Measurements from ENCODE around the gene GAL3ST2.
"Not testable (repeated sequence)": the region's sequence is repeated elsewhere in the genome, so short reads cannot be mapped to it uniquely, and the experiment has no call there.

The GAL3ST2 gene

GRCh38 chr2:241817821-241818215, 41.2 kb downstream of the GAL3ST2 start:
- not testable (repeated sequence) for H3K4me3 ChIP-seq (ENCODE audit: low read depth, low read length)

DNA sequence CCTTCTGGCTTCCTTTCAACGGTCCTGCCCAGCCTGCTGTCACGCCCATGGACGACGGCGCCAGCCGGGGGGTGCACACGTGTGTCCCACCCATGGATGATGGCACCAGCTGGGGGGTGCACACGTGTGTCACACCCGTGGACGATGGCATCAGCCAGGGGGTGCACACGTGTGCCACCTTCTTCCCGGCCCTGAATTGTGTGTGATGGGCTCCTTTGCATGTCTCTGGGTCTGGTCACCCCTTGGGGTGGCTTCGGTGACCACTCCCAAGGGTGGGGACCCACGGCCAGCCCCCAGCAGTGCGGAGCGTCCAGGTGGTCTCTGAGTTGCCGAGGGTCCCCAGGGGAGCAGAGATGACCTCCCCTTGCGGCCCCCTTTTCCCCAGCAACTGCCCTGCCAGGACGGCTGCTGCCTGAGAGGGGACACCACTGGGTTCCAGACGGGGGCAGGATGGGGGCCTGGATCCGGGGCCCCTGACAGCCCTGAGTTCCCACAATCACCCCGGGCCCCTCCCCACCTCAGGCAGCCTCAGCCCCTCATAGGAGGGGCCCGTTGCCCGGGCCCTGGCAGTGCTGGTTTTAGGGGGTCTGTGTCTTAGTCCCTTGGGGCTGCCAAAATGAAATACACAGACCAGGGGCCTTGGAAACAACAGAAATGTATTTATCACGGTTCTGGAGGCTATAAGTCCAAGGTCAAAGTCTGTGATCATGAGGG, 41.8 kb downstream of the GAL3ST2 start:
- H3K4me3 ChIP-seq (ENCODE audit: low read depth, low read length): no peak overlapping the region

DNA sequence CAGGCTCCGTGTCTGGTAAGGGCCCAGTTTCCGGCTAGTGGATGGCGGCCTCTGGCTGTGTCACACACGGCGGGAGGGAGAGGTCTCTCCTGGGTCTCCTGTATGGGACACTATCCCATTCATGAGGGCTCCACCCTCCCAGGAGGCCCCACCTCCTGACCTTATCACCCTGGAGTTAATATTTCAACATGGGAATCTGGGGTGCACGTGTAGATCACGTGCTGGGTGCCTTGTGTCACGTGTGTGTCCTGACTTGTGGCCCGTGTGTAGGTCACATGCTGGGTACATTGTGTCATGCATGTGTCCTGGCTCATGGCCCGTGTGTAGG, 42.3 kb downstream of the GAL3ST2 start:
- H3K4me3 ChIP-seq (ENCODE audit: low read depth, low read length): no peak overlapping the region

DNA sequence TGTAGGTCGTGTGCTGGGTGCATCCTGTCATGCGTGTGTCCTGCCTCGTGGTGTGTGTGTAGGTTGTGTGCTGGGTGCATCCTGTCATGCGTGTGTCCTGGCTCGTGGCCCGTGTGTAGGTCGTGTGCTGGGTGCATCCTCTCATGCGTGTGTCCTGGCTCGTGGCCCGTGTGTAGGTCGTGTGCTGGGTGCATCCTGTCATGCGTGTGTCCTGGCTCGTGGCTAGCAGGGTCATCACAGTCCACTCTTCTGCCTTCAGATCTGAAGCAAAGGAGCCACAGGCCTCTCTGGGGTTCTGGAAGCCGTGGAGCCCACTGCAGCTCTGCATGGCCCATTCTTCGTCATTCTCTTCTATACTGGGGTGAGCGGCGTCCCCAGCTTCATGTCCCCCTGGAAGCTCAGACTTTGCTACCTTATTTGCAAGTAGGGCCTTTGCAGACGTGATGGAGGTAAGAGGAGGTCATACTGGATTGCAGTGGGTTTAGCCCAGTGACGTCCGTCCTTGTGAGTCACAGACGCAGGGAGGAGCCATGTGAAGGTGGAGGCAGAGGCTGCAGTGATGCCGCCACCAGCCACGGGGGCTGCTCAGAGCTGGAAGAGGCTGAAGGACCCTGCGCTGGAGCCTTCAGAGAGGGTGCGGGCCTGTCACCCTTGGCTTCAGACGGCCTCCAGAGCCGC, 43.5 kb downstream of the GAL3ST2 start:
- H3K4me3 ChIP-seq (ENCODE audit: low read depth, low read length): not testable (repeated sequence)

- H3K4me3 ChIP-seq (ENCODE audit: low read depth, low read length): no peak overlapping the region
Measured at GRCh38 chr2:241820625-241821384, 44.2 kb downstream of the GAL3ST2 start.

DNA sequence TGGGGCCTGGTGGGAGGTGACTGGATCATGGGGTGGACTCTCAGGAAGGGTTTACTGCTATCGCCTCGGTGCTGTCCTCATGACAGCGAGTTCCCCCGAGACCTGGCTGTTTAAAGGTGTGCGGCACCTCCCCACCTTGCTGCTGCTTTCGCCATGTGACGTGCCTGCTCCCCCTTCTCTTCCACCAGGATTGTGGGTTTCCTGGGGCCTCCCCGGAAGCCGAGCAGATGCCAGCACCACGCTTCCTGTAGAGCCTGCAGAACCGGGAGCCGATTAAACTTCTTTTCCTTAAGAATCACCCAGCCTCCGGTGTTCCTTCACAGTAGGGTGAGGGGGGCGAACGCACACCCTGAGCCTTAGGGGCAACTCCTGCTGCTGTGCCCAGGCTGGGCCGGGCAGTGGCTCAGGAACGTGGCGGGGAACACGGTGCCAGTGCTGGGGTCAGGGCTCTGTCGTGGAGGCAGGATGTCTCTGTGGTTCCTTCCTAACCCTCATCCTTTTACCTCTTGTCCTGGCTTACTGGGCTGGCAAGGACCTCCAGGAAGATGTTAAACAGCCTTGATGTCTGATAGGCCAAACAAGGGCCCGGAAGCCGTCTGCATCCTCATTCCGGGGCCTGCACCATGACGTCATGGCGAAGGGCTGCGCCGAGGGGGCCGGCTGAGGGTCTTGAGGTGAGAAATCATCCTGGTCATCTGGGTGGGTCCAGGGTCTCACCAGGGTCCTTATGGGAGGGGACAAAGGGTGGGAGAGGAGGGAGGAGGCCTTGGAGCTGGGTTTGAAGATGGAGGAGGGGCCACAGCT, 45.0 kb downstream of the GAL3ST2 start:
- no peak overlapping the region for H3K4me3 ChIP-seq (ENCODE audit: low read depth, low read length)

DNA sequence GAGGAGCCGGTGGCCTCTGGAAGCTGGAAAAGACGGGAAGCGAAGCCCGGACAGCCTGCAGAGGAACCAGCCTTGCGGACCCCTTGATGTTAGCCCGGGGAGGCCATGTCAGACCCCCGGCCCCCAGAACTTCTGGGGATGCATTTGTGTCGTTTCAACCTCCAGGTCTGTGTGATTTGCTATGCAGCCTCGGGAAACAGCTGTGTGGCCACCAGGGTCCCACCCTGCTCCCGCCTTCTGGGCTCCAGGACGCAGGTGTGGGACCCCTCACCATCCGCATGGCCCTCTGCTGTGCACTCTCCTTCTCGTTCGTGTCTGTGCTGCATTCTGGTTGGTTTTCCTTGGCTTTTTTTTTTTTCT, 45.6 kb downstream of the GAL3ST2 start:
- no peak overlapping the region for H3K4me3 ChIP-seq (ENCODE audit: low read depth, low read length)

DNA sequence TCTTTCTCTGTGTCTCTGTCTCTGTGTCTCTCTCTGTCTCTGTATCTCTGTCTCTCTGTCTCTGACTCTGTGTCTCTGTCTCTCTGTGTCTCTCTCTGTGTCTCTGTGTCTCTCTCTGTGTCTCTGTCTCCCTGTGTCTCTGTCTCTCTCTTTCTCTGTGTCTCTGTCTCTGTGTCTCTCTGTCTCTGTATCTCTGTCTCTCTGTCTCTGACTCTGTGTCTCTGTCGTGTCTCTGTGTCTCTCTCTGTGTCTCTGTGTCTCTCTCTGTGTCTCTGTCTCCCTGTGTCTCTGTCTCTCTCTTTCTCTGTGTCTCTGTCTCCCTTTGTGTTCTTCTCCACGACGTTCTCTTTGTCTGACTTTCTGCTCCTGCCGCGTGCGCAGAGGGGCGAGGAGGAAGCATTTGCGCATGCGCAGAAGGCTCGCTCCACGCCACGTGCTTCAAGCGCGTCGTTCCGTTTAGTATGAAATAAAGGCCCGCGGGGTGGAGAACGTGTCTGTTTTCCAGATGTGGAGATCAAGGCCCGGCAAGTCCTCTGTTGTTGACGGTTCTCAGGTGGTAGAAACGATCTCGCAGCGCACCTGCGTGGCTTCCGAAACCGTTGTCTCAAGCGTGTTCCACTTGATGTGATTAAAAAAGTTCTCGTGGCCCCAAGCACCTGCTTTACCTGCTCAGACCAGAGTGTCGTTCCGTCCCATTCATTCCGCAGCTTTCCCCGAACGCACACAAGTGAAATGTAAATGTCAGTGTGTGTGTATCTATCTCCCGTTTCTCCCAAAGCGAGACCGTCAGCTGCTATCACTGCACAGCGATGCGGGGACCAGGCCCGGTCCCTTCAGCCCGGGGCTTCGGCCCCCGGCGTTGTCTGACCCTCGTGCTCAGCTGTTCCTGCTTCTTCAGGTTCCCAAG, 47.2 kb downstream of the GAL3ST2 start:
- H3K4me3 ChIP-seq (ENCODE audit: low read depth, low read length): not testable (repeated sequence)

- H3K4me3 ChIP-seq (ENCODE audit: low read depth, low read length): no peak overlapping the region
Measured at GRCh38 chr2:241827394-241827793, 50.8 kb downstream of the GAL3ST2 start.

DNA sequence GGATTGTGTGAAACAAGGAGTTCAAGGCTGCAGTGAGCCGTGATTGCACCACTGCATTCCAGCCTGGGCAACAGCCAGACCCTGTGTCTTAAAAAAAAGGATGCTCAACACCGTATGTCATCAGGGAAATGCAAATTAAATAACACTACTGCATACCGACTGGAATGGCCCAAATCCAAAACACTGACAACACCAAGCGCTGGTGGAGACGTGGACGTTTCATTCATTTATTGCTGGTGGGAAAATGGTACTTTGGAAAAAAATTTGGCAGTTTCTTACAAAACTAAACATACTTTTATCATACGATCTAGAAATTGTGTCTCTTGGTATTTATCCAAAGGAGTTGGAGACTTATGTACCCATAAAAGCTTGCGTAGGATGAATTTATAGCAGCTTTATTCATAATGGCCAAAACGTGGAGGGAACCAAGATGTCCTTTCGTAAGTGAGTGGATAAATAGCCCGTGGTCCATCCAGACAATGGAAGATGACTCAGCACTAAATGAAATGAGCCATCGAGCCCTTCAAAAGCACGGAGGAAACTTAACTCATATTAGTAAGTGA, 56.6 kb downstream of the GAL3ST2 start:
- no peak overlapping the region for H3K4me3 ChIP-seq (ENCODE audit: low read depth, low read length)

GRCh38 chr2:241833756-241834526, 57.3 kb downstream of the GAL3ST2 start:
- H3K4me3 ChIP-seq (ENCODE audit: low read depth, low read length): not testable (repeated sequence)

- H3K4me3 ChIP-seq (ENCODE audit: low read depth, low read length): no peak overlapping the region
Measured at GRCh38 chr2:241834527-241835210, 58.0 kb downstream of the GAL3ST2 start.

DNA sequence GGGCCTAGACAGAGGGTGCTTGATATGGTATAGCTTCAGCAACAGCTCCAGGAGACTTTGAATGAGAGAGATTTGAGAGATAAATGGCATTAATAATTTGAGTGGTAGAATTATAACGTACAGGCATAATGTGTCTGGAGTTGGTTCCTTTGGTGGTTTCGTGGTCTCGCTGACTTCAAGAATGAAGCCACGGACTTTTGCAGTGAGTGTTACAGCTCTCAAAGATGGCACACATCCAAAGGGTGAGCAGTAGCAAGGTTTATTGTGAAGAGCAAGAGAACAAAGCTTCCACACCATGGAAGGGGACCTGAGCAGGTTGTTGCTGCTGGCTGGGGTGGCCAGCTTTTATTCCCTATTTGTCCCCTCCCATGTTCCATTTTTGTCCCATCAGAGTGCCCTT, 59.0 kb downstream of the GAL3ST2 start:
- no peak overlapping the region for H3K4me3 ChIP-seq (ENCODE audit: low read depth, low read length)

- H3K4me3 ChIP-seq (ENCODE audit: low read depth, low read length): no peak overlapping the region
Measured at GRCh38 chr2:241836292-241836691, 59.7 kb downstream of the GAL3ST2 start.

DNA sequence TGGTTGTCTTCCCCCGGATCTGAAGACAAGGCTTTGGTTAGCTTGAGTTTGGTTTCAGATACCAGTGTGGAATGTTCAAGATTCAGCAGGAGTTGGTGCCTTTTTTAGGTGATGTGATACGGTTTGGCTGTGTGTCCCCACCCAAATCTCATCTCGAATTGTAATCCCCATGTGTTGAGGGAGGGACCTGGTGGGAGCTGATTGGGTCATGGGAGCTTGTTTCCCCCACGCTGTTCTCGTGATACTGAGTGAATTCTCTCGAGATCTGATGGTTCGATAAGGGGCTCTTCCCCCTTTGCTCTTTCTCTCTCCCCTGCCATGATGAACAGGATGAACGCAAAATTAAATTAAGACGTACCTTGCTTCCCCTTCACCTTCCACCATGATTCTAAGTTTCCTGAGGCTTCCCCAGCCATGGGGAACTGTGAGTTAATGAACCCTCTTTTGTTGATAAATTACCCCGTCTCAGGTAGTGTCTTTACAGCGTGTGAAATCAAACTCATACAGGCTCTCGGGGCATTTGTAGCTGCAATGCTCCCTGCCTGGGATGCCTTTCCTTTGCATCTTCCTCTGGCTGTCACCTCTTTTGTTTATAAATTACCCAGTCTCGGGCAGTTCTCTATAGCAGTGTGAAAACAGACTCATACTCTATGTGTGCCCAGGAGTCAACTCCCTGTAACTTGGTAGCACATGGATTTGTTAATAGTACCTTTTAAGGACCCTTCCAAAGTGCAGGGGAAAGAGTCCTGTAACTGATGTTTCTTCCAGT, 60.8 kb downstream of the GAL3ST2 start:
- no peak overlapping the region for H3K4me3 ChIP-seq (ENCODE audit: low read depth, low read length)

DNA sequence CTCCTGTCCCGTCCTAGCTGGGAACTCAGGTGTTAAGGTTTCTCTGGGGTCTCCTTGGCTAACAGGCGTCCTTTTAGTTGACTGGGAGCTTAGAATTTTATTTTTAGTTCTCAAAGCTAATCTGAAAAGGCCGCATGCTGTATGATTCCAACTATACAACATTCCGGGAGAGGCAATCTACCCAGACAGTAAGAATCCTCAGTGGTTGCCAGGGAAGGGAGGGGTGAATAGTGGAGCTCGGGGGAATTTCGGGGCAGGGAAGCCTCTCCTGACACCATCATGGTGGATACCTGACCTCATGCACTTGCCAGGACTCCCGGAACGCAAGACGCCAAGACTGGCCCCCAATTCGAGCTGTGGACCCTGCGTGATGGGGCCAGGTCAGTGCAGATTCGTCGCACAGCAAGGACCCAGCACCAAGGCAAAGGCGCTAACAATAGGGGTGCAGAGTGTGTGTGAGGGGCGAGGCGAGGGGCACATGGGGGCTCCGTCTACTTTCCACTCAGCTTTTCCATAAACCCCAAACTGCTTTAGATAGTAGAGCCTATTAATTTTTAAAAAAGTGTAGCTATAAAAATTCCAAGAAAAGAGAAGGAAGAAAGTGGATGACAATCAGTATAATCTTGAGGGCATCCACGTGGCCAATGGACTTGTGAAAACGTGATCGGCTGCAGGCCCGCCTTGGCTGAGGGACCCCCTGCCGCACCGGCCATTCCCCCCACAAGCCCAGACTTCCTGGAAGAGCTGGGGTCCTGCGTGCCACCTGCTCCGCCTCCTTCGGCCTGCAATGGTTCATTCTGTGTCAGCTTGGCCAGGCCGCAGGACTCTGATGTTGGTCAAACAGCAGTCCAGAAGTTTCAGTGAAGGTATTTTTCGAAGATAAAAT, 64.8 kb downstream of the GAL3ST2 start:
- H3K4me3 ChIP-seq (ENCODE audit: low read depth, low read length): no peak overlapping the region

DNA sequence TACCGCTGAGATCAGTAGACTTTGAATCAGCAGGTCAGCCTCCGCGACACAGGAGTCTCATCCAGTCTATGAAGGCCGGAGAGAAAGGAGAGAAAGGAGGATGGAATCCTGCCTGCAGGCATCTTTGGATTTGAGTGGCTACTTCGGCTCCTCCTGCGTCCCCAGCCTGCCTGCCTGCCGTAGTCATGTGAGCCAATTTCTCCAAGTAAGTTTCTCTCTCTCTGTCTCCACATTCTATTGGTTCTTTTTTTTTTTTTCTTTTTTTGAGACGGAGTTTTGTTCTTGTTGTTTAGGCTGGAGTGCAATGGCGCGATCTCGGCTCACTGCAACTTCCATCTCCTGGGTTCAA, 65.4 kb downstream of the GAL3ST2 start:
- H3K4me3 ChIP-seq (ENCODE audit: low read depth, low read length): no peak overlapping the region

All from iPS-11a (cell line).